Common myeloid progenitor, CD34-positive (primary cell): ENCODE results near the gene ZDHHC20.

Experiments used
- CTCF ChIA-PET: fragments of 350-600 bp; sonication (Branson Sonifier 250); formaldehyde crosslinking; loops from one replicate; lab custom pipeline; 2021; ENCODE audit warnings: antibody characterized with exemption; lab: Charles Lee
- POLR2A ChIA-PET: fragments of 350-600 bp; sonication (Branson Sonifier 250); formaldehyde crosslinking; loops from one replicate; lab custom pipeline; 2021; ENCODE audit warnings: antibody characterized with exemption; lab: Charles Lee
- DNase-seq, 3 donors: peaks; one replicate each; pipeline versions ENCODE4 v3.0.0 to v3.0.0-alpha.2; 2013
- H3K27ac ChIP-seq, 2 experiments: 1 replicate in 1 of 2; 2 replicates in 1 of 2; pipeline ENCODE4 v1.7.0; 2013; ENCODE audit warnings: inconsistent platforms in 2 of 2, low read length in 2 of 2, mild to moderate bottlenecking in 2 of 2, low read depth in 1 of 2, moderate library complexity in 1 of 2; ENCODE audit not compliant: severe bottlenecking in 2 of 2, insufficient read depth in 1 of 2, poor library complexity in 1 of 2
- H3K27me3 ChIP-seq, 5 experiments: replicated peaks in 2 of 5; 1 replicate in 3 of 5; 2 replicates in 2 of 5; pipeline versions ENCODE4 v1.6.1 to v1.7.0; 2013; ENCODE audit warnings: low read length in 4 of 5, mild to moderate bottlenecking in 2 of 5, moderate library complexity in 2 of 5, inconsistent platforms in 1 of 5; ENCODE audit not compliant: insufficient read depth in 5 of 5, control insufficient read depth in 4 of 5
- H3K36me3 ChIP-seq, 4 experiments: 1 replicate in 2 of 4; 2 replicates in 2 of 4; pipeline versions ENCODE4 v1.6.1 to v1.7.0; 2013; ENCODE audit warnings: low read length in 3 of 4, control low read depth in 1 of 4, mild to moderate bottlenecking in 1 of 4; ENCODE audit not compliant: control insufficient read depth in 4 of 4, insufficient read depth in 4 of 4
- H3K4me1 ChIP-seq, 4 experiments: 1 replicate in 3 of 4; 2 replicates in 1 of 4; pipeline versions ENCODE4 v1.6.1 to v1.7.1; 2013; ENCODE audit warnings: low read length in 3 of 4, mild to moderate bottlenecking in 3 of 4, control low read depth in 1 of 4, inconsistent platforms in 1 of 4, moderate library complexity in 1 of 4; ENCODE audit not compliant: control insufficient read depth in 4 of 4, insufficient read depth in 4 of 4; ENCODE audit errors: control extremely low read depth in 1 of 4
- H3K4me3 ChIP-seq, 7 experiments: 1 replicate in 4 of 7; 2 replicates in 3 of 7; pipeline versions ENCODE4 v1.5.1 to v1.7.0; 2013; ENCODE audit warnings: mild to moderate bottlenecking in 7 of 7, low read length in 6 of 7, moderate library complexity in 6 of 7, inconsistent platforms in 2 of 7, low read depth in 2 of 7, control low read depth in 1 of 7; ENCODE audit not compliant: insufficient read depth in 4 of 7, control insufficient read depth in 1 of 7; ENCODE audit errors: extremely low read depth in 1 of 7
- H3K9me3 ChIP-seq, 5 experiments: 1 replicate in 4 of 5; 2 replicates in 1 of 5; pipeline versions ENCODE4 v1.6.1 to v1.7.1; 2013; ENCODE audit warnings: low read length in 4 of 5, mild to moderate bottlenecking in 2 of 5, inconsistent platforms in 1 of 5, low read depth in 1 of 5, moderate library complexity in 1 of 5; ENCODE audit not compliant: control insufficient read depth in 4 of 5, insufficient read depth in 2 of 5; ENCODE audit errors: control extremely low read depth in 1 of 5
- WGBS: methylation state at CpG from one replicate; pipeline ENCODE4 v1.1.5; 2013; ENCODE audit not compliant: insufficient coverage; 5-methylcytosine and 5-hydroxymethylcytosine counted together

ZDHHC20 gene

DNA sequence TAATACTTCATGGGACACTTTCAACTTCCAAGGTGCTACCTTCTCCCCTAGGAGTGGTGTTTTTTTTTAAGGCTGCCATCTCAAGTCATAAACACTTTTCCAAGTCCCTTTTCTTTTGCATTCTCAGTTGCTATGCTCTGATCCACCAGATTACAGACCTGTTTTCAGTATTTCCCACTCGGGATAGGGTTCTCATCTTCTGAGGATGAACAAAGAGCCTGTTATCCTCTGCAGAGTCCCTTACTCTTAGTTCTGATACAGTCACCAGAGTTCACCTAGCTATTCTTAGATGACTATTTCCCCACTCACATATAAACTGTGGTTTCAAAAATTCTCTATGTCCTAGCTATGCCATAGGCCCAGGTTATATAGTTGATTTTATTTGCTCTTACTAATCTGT is 15.9 kb downstream of the ZDHHC20 start:
- Histone ChIP-seq H3K4me3 (no peak overlapping the region), H3K9me3 (peaks cover 0 to 10% (median 6%) of the 10 kb centered on the region in 5 experiments), H3K4me1 (peaks cover 0 to 3% (median 0%) of the 10 kb centered on the region in 4 experiments), H3K27me3 (no peaks in the 10 kb centered on the region), H3K36me3 (peaks cover 0 to 6% (median 2%) of the 10 kb centered on the region in 4 experiments), H3K27ac (no peak overlapping the region)
- ChIA-PET CTCF (no interaction called here), POLR2A (no interaction called here)
- no peak for DNase-seq
- 100% methylated on average over 1 of the region's 1 CpG for WGBS

GRCh38 chr13:21436582-21436981 is 22.5 kb downstream of the ZDHHC20 start:
- Histone ChIP-seq H3K27ac (no peak overlapping the region), H3K4me3 (no peak overlapping the region), H3K4me1 (peaks cover 0 to 5% (median 0%) of the 10 kb centered on the region in 4 experiments), H3K9me3 (peaks cover 11 to 61% (median 15%) of the 10 kb centered on the region in 5 experiments), H3K27me3 (no peaks in the 10 kb centered on the region), H3K36me3 (peaks cover 0 to 24% (median 8%) of the 10 kb centered on the region in 4 experiments)
- WGBS = 100% methylated on average over 1 of the region's 6 CpGs
- POLR2A ChIA-PET = no interaction called here
- CTCF ChIA-PET = interaction anchor here (0.6 to 1.2 kb wide), 4 partner anchors 10 to 56 kb away, joined by 3 to 4 read pairs (median 3); no protein-coding TSS in a partner anchor
- DNase-seq = no peak

GRCh38 chr13:21435687-21436151 is 23.4 kb downstream of the ZDHHC20 start:
- H3K27ac ChIP-seq = no peak overlapping the region
- H3K4me3 ChIP-seq = no peak overlapping the region
- peaks cover 0 to 24% (median 8%) of the 10 kb centered on the region in 4 experiments for H3K36me3 ChIP-seq
- ChIA-PET CTCF (no interaction called here), POLR2A (no interaction called here)
- peaks cover 11 to 68% (median 18%) of the 10 kb centered on the region in 5 experiments for H3K9me3 ChIP-seq
- peak; percentile 11 to 73 (median 46) for DNase-seq
- WGBS = no CpG with 5 or more reads among the region's 2 CpGs
- H3K4me1 ChIP-seq = peaks cover 0 to 5% (median 0%) of the 10 kb centered on the region in 4 experiments
- H3K27me3 ChIP-seq = no peaks in the 10 kb centered on the region

DNA sequence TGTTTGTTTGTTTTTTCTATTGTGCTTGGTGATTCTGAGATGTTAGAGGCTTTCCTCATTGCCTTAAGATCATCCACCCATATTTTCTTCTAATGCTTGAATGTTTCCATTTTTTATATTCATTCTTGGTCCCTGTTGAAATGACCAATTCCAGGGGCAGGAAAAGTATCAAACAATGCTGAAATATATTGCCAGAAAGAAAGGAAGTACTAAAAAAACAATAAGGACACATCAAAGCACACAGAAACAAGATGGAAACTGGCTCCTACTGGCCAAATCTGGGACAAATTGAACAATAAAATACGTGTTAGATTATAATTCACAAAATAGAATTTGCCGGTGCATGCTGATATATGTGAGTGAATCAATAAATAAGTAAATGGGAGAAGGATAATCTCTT is 23.9 kb downstream of the ZDHHC20 start:
- Histone ChIP-seq H3K36me3 (peaks cover 0 to 24% (median 10%) of the 10 kb centered on the region in 4 experiments), H3K4me3 (no peak overlapping the region), H3K27ac (no peak overlapping the region), H3K4me1 (peaks cover 0 to 5% (median 0%) of the 10 kb centered on the region in 4 experiments), H3K27me3 (no peaks in the 10 kb centered on the region), H3K9me3 (peaks cover 13 to 73% (median 22%) of the 10 kb centered on the region in 5 experiments)
- ChIA-PET POLR2A (no interaction called here), CTCF (no interaction called here)
- no CpG with 5 or more reads among the region's 2 CpGs for whole genome bisulfite sequencing
- DNase-seq = no peak

- 100% methylated on average over 1 of the region's 3 CpGs for WGBS
- H3K36me3 ChIP-seq = peaks cover 0 to 24% (median 12%) of the 10 kb centered on the region in 4 experiments
- H3K4me1 ChIP-seq = peaks cover 0 to 5% (median 0%) of the 10 kb centered on the region in 4 experiments
- ChIA-PET POLR2A (no interaction called here), CTCF (no interaction called here)
- no peak overlapping the region for H3K4me3 ChIP-seq
- peaks cover 14 to 79% (median 24%) of the 10 kb centered on the region in 5 experiments for H3K9me3 ChIP-seq
- H3K27ac ChIP-seq = no peak overlapping the region
- H3K27me3 ChIP-seq = no peaks in the 10 kb centered on the region
- no peak for DNase-seq
Measured at GRCh38 chr13:21434588-21434987, 24.5 kb downstream of the ZDHHC20 start.

- Histone ChIP-seq H3K27me3 (no peaks in the 10 kb centered on the region), H3K4me3 (no peak overlapping the region), H3K27ac (no peak overlapping the region), H3K4me1 (no peaks in the 10 kb centered on the region), H3K9me3 (peaks cover 7 to 46% (median 11%) of the 10 kb centered on the region in 5 experiments), H3K36me3 (peaks cover 0 to 10% (median 0%) of the 10 kb centered on the region in 4 experiments)
- peak in 2 of 3 donors; percentile 66 to 69 for DNase-seq
- WGBS = no CpG with 5 or more reads among the region's 2 CpGs
- ChIA-PET POLR2A (interaction anchor here (0.7 kb wide), 1 partner anchor 254 kb away, joined by 3 read pairs; no protein-coding TSS in a partner anchor), CTCF (interaction anchor here (1.3 kb wide), 1 partner anchor 16 kb away, joined by 3 read pairs; no protein-coding TSS in a partner anchor)
Measured at GRCh38 chr13:21429211-21429610, 29.9 kb downstream of the ZDHHC20 start.

DNA sequence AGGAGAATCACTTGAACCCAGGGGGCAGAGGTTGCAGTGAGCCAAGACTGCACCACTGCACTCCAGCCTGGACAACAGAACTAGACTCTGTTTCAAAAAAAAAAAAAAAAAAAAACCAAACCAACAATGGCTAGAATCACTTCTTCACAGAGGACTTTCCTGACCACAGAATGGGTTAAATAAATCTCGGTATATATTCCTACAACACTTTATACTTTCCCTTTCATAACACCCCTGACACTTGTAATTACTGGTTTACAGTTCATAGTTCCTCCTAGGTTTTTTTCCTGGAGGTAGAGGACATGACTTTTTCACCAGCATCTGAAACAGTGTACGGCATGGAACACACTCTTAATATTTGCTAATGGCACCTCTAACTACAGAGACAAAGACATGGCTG is 31.4 kb downstream of the ZDHHC20 start:
- CTCF ChIA-PET = interaction anchor here (1.1 to 1.3 kb wide), 2 partner anchors 10 to 18 kb away, joined by 3 to 6 read pairs; no protein-coding TSS in a partner anchor
- H3K36me3 ChIP-seq = peaks cover 0 to 9% (median under 1%) of the 10 kb centered on the region in 4 experiments
- no peaks in the 10 kb centered on the region for H3K27me3 ChIP-seq
- no peak overlapping the region for H3K27ac ChIP-seq
- DNase-seq = no peak
- H3K4me3 ChIP-seq = no peak overlapping the region
- H3K9me3 ChIP-seq = peaks cover 6 to 38% (median 11%) of the 10 kb centered on the region in 5 experiments
- no peaks in the 10 kb centered on the region for H3K4me1 ChIP-seq
- POLR2A ChIA-PET = no interaction called here
- no CpG with 5 or more reads among the region's 2 CpGs for WGBS
